GM21717 (cell line): ENCODE measurements around the gene DAND5.

Experiments
- ATAC-seq: cut with Tn5 transposase; IDR thresholded peaks from one replicate; pipeline ENCODE4 v1.9.1; 2021; ENCODE audit warnings: mild to moderate bottlenecking, moderate library complexity; ENCODE audit not compliant: unreplicated experiment

DAND5 gene

DNA sequence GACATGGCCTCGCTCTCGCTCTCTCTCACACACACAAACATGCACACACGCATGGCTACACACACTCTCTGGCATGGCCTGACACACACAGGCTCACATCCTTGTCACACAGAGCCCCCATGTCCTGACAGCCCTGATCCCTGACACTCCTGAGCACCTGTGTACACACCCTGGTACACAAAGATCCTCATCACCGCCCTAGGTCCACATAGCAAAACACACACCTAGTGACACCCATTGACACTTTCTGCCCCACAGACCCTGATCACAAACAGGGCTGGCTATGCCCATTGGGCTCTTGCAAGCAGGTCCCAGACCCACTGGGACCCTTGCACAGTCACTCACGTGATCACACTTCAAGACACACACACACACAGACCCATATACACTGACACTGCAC, 21.9 kb downstream of the DAND5 start:
- no peak for ATAC-seq

- ATAC-seq, result no peak
These were observed 23.4 kb downstream of the DAND5 start for GRCh38 chr19:12992729-12993128.

- no peak for ATAC-seq
These were observed 24.2 kb downstream of the DAND5 start for GRCh38 chr19:12993562-12993961.

- no peak for ATAC-seq
These were observed 25.6 kb downstream of the DAND5 start, which contains the start of gene NFIX for GRCh38 chr19:12994701-12995595. Gene NFIX, plus strand, starts transcription at chr19:12995475. Its CDS starts 363 bp downstream, at chr19:12995838.

DNA sequence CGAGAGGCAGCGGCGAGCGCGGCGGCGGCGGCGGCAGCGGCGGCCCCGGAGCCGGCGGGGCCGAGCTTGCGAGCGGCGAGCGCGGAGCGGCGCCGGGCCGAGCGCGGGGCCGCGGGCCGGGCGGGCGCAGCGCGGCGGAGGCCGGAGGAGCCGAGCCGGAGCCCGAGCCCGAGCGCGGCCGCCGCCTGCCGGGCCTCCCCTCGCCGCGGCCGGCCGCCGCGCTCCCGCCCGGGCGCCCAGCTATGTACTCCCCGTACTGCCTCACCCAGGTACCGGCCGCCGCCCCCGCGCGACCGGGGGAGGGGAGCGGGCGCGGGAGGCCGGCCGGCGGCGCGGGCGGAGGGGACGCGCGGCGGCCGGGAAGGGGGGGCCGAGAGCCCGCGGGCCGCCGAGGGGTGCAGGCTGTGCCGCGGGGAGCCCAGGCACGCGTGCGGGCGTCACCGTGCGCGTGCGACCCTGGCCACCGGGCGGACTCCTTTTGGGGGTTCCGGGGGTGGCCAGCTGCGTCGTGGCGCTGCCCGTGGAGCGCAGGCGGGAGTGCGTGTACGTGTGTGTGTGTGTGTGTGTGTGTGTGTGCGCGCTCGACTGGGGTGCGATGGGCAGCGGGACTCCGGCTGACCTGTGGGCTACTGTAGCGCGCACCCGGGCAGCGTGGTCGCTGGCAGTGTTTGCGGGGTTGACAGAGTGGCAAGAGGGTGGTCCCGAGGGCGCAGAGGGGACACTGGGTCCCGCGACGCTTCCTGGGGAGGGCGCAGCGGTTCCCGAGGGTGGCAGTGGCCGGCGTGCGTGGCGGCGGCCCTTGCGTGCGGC, 26.4 kb downstream of the DAND5 start:
- no peak for ATAC-seq

DNA sequence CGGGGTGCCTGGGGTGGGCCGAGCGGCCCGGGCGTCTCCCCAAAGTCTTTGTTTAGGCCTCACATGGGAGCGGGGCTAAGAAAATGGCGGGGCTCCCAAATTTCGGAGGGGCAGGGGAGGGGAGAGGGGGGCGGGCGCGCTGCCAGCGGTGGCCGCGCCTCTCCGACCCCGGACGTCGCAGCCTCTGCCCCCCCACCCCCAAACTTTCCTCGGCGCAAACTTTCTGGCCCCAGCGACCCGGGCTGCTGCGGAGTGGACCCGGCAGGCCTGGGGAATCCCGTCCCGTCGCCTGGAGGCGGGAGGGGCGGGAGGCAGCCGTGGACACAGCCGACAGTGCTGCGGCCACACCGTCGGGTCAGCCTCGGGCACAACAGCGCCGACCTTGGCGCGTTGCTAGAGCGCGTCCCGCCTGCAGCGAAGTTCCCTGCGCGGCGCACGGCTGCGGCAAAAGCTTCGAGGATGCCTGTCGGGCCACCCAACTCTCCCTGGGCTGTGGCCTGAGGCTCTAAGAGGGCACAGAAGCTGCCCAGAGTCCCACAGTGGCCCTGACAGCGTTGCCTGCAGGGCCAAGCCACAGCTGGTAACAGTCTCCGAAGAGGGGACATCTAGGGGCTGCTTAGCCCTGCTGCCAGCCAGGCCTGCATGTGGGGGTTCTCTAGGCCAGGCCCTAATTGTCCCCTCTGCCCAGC, 27.2 kb downstream of the DAND5 start:
- no peak for ATAC-seq

DNA sequence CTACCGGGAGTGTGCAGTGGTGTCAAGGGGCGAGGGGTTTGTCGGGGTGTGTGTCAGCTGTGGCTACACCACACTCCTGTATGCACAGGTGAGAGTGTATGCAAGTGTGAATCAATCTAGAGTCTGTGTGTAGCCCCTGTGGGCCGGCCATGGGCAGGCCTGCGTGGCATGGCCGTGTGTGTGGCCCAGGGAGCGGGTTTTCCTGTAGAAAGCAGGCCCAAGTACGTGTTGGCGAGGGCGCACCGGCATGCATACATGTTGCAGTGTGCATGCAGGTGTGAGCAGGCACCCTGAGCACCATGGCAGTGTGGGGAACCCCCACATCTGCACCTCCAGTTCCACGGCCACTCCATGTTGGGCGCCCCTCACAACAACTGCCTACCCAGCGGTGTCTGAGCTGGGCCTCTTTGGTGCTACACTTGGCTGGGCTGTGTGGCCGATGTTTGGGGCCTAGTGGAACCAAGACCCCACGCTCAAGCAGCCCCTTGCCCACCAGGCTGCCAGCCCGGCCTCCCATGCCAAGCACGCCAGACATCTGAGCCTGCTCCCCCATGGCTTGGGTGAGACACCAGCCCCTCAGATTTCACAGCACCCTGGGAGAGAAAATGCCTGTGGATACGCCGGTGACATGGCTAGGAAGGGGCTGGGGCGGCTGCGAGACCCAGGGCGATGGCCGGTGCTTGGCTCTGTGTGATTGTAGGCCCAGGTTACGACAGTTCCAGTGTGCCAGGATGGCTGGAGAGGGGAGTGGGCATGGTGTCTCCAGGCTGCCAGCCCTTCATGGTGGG, 28.0 kb downstream of the DAND5 start:
- no peak for ATAC-seq

GRCh38 chr19:12997967-12998940, 28.9 kb downstream of the DAND5 start:
- no peak for ATAC-seq

DNA sequence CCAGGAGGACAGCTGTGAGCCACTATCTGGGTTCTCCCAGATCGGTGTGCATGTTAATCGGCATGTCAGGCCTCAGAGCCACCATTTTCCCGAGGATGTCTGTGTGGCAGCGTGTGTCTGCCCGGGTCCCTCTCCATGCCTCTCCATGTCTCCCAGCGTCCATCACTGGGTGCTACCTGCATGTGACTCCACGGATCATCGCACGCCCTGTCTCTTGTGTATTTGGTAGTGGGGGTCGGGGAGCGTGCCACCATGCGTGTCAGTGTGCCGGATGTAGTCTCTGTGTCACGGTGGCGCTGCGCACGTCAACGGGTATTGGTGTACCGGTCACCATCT, 31.8 kb downstream of the DAND5 start:
- ATAC-seq, result no peak

DNA sequence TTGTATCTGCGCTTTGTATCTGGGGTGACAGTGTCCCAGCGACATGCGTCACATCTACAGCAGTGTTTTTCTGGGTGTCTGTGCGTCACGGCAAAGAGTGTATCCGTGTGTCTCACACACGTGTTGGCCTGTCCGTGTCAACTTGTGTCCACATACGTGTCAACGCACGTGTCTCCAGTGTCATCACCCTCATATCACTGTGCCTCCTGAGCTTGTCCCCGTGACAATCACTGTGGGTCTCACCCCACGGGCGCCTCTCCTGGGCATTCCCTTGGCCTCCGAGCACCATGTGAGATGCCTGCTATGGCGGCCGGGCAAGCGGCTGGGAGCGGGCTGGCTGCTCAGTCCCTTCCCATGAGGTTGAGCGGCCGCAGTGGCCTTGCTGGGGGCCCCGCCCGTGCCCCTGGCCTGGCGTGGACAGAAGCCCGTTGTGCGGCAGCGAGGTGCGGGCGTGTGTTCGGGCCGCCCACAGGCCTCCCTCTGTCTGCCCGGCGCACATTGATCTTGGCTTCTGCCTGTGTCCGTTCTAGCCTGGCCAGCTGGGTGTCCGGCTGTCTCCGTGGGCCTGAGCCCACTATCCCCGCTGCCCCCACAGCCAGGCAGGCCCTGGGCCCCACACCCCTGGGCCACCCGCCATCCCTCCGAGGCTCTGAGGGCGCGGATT, 32.3 kb downstream of the DAND5 start:
- no peak for ATAC-seq

- no peak for ATAC-seq
These were observed 33.0 kb downstream of the DAND5 start for GRCh38 chr19:13002166-13002898.

GRCh38 chr19:13003081-13003480, 33.7 kb downstream of the DAND5 start:
- no peak for ATAC-seq

- ATAC-seq, result no peak
These were observed 34.9 kb downstream of the DAND5 start for GRCh38 chr19:13004273-13004672.

- ATAC-seq, result no peak
These were observed 35.9 kb downstream of the DAND5 start for GRCh38 chr19:13005253-13005652.

DNA sequence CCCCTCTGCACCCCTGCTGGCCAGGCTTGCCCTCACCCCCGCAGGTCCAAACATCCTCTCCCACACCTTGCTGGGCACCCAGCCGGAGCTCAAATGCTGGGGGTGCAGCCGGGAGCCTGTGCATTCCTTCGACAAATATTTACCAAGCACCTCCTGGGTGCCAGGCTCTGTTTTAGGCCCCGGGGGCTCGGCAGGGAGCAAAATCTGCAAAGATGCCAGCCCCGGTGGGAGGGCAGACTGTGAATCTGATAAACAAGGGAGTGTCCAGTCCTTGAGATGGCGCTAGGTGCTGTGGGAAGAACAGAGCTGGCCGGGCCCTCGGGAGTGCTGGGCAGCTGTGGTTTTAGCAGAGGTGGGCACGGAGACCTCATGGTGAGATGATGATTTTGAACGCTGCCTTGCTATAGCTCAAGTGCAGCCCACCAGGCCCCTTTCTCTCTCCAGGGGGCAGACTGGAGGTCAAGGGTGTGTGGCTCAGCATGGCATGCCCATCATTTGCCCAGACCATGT, 36.5 kb downstream of the DAND5 start:
- ATAC-seq, result no peak

DNA sequence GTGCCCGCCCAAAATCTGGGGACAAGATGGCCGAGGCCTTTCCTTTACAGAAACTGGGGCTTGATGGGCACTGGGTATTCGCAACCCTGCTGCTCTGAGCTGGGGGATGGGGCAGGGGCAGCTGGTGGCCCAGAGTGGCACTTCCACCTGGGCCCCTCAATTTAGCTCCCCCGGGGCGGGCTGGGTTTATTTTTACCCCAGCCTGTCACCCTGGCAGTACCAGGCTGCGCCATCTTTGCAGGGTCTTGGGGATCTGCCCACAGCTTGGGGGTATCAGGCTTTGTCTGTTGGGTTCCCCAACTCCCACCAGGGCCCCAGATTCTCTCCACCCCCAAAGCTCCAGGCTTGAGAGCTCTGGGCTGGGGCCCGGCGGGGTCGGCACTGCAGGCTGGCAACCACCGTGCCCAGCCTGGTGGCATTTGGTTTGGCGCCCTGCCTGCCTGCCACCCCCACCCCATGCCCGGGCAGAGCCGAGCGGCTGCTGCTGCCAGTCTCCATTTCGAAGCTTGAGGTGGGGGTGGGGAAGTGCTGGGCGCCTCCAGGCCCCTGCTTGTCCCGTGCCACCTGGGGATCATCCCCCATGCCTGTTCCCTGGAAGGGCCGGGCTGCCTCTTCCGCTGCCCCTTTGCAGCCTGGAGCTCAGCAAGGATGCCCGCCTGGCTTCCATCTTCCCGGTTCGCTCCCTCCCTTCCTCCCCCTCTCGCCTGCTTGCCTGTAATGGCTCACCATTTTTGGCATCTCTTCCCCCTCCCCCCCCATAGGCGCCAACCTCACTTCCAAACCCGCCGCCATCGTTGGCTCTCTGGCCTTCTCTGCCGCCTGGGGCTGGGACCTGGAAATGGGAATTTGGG, 37.3 kb downstream of the DAND5 start:
- ATAC-seq, result no peak
